GM03348 (cell line): ENCODE measurements around the gene SLC7A11.
A peak's percentile ranks its signal among the peaks of the same experiment; 100 is the strongest.

Source experiments
- DNase-seq: peaks from one replicate; pipeline ENCODE4 v3.0.0; 2012; ENCODE audit warnings: low spot score

The SLC7A11 gene

DNA sequence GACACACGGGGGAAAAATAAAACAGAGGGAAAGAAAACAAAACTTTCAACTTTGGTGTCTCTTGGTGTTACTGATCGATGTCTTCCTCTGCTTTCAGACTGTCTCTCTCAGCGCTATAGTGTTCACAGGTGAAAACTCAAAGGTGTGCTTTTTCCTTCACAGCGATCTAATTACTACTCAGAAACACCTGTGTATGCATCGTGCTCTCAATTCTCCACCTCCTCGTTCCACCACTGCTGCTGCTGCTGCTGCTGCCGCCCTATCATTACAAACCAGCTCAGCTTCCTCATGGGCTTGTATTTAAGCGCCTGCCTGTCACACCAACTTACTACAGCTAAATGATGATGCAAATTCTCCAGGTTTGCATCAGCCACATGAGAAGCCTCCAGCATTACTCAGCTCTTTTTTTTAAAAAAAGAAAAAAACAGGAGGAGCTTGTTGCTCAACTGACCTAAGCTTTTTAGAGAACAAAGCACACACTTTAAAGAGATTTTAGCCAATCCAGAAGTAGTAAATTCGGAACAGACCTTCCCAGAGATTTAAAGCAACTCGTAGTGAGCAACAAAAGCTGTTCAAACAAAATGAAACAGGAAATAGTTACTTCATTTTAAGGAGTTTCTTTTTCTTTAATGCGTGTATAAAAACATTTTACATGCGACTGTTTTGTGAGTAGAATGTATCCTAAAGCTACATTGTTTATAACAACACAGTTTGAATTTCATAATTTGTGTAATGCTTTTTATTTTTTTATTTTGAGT lies at the start of gene SLC7A11:
Gene SLC7A11, minus strand, starts transcription at position 274 of the 758 bp plus-strand sequence. CDS start 280 bp downstream, outside the sequence.
- DNase-seq = peak; percentile 77

DNA sequence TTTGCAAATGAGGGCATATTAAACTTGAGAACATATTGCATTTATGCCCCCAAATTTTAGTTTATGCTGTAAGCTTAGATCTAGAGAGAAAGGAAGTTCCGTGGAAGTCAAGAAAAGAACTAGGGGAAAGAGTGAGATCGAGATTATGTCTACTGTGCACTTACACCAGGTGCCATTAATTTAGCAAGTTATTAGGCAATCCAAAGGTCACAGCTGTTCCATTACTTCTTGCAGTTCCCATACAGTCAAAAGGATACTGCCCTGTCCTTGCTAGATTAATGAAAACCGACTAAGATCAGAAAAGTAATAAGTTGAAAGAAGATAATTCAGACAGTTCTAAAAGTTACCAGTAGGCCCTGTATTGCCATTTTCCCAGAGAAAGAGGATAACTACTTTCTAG lies 49.3 kb upstream of the SLC7A11 start:
- no peak for DNase-seq

DNA sequence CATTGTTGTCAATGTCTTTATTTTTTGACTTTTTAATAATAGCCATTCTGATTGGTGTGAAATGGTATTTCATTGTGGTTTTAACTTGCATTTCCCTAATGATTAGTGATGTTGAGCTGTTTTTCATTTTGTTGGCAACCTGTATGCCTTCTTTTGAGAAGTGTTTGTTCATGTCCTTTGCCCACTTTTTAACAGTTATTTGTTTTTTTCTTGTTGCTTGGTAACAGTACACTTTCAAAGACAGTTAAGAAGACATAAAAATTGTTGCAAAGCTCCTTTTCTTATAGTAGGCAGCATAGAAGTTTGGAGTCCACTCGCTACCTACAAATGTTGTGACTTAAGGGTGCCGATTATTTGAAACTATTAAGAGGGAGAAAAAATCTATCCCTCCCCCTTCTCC lies 48.7 kb upstream of the SLC7A11 start:
- DNase-seq = no peak

DNA sequence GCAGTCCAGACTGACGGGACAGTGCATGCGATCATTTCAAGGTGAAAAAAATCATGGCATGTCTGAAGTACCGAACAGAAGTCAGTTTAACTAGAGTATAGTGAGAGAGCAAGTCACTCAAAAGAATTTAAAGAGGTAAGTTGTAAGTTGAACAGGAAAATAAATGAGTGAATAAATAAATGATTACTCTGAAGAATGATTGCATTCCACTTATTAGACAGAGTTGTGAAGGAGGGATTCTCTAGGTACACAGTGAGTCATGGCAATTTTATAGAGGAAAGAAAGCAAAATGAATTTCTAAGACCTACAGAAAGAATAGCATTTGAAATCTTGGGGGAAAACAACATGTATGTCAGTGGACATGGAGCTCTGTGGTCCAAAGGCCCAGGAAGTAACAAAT lies 37.1 kb upstream of the SLC7A11 start:
- no peak for DNase-seq

DNA sequence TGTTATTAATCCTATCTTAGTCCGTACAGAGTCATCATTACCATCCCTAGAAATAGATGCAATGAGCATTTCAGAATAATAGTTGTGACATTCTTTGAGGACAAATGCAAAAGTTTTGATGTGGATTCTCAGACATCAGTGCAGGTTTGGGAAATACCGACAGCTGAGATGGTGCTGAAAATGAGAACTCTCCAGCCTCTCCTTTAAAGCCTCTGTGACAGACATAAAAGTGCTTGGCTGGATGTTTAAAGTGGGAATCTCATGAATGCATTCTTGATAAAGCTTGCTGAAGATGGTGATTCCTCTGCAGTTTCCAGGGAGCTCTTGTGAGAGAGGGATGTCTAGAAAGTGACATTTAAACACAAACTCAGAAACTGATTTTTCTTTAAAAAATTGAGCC lies 35.0 kb upstream of the SLC7A11 start:
- DNase-seq = no peak

DNA sequence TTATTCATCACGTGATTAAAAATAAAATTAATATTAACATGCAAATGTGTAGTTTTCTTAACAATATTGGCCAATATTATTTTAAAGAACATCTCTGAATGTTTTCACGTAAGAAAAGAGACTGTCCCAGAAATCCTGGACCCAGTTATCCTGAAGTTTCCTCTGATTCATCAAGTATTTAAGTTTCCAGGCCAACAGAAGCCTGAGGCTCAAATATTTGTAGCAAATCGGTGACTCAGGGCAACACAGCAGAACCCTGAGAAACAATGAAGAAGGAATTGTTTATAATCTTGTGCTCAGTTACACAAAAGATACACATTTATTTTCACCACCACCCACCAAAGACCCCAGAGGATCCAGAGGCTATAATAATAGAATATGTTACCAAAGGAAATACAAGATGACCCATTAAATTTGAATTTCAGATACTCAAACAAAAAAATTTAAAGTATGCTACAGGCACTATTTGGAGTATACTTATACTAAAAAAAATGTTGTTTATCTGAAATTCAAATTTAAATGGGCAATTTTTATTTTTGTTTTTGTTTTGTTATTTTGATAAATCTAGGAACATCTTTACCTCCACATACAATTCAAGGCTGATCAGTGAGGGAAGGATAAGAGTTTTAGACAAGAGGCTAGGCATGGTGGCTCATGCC lies 33.9 kb upstream of the SLC7A11 start:
- peak; percentile 67 for DNase-seq

DNA sequence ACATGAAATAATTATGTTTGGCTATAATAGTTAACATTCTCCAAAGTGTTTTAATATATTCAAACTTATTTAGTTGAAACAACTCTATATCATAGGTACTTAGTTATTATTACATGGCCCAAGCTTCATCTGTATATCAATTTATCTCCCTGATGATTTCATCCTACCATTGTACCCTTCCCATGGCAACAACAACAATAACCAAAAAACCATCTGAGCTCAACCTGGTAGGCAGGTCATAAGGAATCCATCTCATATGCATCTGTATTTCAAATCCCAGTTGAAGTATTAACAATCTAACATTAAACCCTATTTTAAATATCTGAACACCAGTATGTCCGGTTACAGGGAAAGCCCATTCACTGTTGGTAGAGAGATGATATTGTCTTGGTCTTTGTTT lies 33.1 kb upstream of the SLC7A11 start:
- DNase-seq = no peak

DNA sequence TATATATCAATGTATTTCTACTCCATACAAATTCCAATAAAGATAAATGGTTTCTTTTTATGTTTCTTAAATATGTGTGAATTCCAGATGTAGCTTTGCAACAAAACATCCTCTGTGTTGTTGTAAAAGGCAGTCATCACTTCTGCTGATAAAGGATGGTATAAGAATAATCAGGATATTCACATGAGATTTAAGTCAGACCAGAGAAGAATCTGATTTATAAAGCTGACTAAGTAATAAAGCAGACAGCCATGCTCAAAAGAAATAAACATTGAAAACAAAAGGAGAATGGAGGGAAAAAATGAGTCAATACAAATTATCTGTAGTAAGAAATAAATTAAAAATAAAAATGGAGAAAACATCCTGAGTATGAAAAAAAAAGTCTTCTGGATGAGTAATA lies 27.0 kb upstream of the SLC7A11 start:
- no peak for DNase-seq

DNA sequence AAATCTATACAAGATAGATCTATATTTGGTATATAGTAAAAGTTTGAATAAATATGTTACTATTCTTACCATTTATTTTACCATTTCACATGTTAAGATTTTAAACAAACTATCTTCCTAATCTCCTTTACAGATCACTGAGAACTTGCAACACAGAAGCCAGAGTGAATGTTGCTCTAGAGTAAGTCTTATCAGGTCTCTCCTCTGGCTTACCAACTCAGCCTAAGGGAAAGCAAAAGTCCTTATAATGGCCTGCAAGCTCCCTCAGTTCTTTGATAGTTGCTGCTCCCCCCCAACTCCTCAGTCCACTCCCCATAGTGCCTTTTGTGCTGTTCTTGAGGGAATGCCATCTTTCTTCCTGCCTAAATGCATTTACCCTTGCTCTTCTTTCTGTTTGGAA lies 25.7 kb upstream of the SLC7A11 start:
- DNase-seq = no peak

DNA sequence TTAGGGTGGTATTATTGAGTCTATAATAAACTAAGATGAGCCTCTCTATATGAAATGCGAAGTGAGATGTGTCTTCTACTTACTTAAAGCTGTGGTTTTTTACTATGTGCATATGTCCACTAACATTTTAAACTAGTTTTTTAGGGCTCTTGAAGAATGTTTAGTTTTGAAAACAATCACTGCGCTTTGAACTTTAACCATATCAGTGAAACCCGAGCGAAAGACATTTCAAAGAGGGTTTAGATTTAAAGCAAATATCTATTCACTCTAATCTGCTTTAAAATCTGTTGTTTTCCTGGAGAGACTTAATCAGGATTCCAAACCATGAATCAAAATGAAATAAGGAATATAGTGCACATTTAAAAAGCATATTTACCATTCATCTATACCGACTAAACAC lies 24.8 kb upstream of the SLC7A11 start:
- no peak for DNase-seq

DNA sequence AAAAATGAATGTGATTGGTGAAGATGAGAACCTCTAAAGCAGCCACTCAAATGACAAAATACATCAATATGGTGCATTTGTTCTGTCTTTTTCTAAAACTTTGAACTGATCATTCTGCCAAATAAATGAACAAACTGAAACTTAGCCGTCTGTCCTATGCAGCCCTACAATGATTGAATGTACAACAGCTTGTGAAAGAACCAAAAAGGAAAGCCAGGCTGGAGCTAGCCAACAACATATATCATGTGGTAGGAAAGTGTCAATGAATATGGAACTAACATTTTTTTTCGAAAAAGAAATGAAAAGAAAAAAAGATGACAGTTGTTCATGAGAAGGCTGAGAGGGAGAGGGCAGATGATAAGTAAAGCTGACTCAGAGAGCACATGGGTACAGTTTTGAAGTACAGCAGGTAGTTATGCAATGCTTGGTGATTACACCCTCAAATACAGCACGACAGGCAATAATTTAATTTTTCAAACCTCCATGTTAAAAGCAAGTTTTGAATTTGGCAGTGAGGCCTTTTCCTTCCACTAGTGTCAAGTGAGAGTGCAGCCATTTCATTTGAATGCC lies 21.2 kb upstream of the SLC7A11 start:
- peak; percentile 6 for DNase-seq

DNA sequence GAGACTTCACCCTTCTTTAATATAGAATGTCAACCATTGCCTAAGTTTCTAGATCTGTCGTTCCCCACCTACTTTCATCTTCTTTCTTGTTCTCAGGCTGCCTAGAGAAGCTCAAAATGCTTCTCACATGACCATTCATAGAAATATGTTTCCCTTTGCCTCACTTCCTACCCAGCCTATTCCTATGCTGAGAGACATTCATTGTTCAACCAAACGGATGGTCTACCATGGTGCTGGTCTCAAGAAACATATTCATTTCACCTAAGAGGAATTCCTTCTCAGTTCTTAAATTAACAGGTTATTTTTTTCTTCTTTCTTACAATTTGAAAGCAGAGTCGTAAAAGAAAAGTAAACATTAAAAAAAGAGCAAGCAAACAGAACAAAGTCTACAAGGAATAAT lies 20.3 kb upstream of the SLC7A11 start:
- no peak for DNase-seq

DNA sequence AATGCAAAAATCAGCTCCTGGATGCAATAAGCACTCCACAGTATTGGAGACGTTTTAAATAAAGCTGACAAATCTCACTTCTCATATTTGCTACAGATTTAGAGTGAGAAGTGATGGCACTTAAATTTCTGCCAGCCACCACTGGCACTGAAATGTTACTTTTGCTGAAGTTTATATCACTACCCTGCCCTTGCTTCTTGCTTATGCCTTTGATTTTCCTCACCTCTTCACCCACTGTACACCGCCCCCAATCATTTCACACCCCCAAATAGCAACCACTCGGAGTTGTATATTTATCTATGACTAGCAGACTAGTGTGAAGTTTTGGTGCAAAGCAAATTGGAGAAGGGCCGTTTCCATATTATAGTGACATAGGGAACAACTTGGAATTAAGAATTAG lies 19.9 kb upstream of the SLC7A11 start:
- no peak for DNase-seq

DNA sequence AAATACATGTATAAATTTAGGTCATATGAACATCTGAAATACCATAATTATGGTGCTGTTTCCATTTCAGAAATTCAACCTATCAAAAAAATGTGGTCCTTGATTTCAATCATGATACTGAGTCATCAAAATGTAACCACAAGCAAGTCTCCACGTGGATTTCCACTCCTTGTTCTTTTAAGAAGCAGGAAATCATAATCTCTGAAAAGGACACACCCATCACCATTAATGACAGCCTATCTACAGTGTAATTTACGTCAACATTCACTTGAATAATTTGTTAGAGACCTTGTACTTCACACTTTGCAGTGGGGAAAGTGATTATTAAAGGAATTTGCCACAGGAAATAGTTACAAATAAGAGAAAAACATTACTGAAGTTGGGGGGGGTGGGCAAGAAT lies 17.7 kb upstream of the SLC7A11 start:
- peak; percentile 42 for DNase-seq

DNA sequence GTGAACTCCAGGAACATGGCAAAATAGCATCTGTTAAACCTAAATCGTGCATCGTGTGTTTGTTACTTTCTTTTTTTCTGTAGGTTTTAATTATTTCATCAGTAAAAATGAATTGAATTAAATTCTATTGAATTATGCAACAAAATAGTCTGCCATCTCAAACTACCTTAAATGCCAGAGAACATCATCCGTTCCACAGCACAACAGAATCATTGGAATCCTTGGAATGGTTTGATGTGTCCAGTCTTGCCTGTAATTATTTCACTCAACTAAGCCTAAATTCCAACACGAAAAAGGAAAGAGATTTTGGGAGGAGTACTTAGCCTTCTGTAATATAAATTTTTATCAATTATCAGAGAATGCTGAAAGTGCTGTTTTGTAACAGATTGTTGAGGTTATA lies 17.1 kb upstream of the SLC7A11 start:
- DNase-seq = peak; percentile 54

DNA sequence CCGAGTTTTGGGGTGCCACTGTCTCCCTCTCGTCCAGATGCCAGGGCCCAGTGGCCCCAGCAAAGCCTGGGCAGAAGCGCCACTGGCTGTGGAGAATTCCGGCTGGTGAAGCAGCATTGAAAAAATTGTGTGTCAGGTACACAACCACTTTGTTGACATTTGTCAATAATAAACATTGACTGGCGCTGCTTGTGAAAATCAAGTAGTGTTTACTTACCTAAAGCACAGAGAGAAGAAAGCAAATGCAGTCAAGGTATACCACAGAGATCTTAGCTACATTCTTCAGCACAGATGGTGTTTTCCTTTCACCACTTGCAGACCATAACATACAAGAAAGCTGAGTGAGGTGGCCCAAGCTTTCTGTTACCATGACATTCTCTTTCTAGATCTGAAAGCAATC lies 14.5 kb upstream of the SLC7A11 start:
- no peak for DNase-seq

DNA sequence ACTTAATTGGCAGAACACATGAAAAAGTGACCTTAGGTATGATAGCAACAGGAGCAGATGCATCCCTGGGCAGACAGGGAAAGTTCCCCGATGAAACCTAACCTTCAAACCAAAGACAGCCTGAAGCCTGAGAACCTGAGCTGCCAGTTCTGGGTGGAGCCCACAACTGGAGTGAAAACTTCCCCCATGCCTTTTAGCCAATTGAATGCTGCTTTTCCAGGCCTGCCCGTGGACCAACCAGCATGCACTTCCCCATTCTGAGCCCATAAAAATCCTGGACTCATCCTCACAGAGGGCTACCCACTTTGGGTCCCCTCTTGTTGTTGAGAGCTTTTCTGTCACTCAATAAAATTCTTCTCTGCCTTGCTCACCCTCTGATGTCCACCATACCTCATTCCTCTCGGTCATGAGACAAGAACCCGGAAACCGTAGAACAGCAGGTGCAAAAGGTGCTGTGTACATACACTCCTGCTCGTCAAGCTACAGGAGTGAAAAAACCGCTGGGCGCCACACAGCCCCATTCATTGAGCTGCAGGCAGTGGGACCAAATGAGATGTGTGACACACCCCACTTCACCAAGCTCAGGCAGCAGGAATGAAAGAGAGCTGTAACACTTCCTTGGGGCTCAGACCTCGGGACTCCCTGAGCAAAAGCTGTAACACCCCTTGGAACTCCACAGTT lies 13.9 kb upstream of the SLC7A11 start:
- DNase-seq = no peak

DNA sequence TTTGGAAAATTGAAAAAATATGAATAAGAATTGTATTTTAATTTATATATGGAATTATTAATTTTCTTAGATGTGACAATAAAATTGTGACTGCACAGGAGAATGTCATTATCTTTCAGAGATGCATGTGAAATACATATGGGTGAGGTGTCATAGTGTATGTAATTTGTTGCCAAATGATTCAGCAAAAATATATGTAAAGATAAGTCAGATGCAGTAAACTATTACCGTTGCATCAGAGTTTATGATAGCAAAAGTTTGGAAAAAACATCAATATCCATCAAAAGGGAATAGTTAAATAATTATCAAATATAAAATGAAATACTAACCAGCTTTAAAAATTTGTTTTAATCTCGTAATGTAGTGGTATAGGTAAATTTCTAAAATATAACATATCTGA lies 10.4 kb upstream of the SLC7A11 start:
- no peak for DNase-seq

DNA sequence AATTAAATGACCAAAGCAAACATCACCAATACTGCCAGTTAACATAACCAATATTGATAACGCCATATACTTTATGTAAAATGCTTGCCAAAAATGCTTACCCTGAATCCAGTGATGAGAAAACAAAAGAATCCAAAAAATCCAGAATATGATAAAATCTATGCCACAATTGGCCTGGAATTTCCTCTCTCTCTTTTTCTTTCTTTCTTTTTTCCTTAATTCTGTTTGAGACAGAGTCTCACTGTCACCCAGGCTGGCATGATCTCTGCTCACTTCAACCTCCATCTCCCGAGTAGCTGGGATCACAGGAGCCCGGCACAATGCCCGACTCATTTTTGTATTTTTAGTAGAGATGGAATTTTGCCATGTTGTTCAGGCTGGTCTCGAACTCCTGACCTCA lies 9.8 kb upstream of the SLC7A11 start:
- DNase-seq = peak; percentile 13

DNA sequence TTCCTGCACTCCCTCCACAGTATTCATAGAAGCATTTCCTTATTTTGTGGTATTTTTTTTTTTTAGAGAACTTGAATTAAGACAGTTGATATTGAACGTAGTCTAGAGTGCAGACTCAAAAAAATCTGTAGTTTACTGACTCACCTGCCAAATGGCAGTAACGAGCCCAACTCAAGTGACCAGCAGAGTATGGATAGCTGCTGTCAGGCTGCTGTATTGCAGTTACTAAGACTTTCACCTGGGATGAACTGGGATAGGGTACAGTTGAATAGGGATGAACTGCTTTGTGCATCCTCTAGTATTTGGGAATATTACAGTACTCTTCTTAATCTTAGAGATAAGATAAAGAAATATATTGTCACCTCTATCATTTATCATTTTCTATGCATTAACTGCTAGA lies 7.0 kb upstream of the SLC7A11 start:
- DNase-seq = no peak

DNA sequence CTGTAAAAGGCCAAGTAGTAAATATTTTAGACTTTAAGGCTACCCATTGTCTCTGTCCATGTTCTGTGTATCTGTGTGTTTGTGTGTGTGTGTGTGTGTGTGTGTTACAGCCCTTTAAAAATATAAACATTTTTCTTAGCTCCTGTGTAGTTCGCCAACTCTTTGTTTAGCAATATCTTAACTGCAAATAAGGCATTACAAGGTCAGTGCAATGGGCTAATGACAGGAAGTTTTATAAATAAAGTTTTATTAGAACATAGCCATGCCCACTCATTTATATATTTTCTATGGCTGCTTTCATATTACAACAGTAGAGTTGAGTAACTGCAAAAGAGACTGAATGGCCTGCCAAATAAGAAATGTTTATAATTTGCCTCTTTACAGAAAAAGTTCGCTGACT lies 5.9 kb upstream of the SLC7A11 start:
- no peak for DNase-seq

DNA sequence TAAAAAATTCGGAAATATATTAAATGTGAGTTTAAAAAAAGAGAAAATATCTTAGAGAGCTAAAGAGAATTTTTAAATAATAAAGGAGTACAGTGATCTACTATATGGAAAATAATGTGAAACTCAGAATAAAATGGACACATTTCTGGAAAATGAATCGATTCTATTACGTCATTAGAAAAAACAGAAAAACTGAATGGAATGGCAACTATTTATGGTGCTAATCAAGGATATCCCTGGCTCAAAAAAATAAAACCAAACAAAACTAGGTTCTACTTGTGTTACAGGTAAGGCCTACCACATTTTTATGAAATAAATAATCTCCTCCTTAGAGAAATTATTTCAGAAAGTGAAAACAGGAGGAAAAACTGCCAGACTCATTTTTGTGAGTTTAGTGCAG lies 5.5 kb upstream of the SLC7A11 start:
- no peak for DNase-seq

DNA sequence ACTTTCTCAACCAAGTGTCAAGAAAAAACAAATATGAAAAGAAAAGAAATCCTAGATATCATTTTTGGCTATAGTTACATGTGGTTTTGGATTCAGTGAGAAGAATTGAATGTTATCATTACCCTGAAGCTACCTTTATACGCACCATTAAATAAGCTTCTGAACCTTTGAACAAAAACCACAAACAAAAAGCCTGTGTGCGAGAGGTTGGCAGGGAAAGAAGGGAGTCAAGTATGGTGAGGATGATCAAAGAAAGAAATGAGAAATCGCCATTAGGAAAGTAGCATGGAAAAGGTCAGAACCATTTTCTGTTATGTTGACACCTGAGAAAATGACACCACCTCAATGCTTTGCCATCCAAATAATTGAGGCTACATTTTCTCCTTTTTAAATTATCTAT lies 1.2 kb upstream of the SLC7A11 start:
- no peak for DNase-seq
